Neural cell (in vitro differentiated cells): Measurements from ENCODE around the gene PCTP. TPM values are rescaled to one million over a fixed set of nuclear protein-coding genes. Genes with fewer than 3 reads are reported as not detected.

Source experiments
- H2AFZ ChIP-seq: fragments of 200-600, 300-800 bp; sonication (generic), shearing (Covaris generic); 2 replicates; pipeline ENCODE4 v1.6.0; 2014; ENCODE audit warnings: low read depth, mild to moderate bottlenecking, antibody characterized with exemption, low read length, moderate library complexity
- H3F3A ChIP-seq: fragments of 200-600 bp; shearing (Covaris generic); 2 replicates; pipeline ENCODE4 v1.6.1; 2016; ENCODE audit warnings: mild to moderate bottlenecking, moderate library complexity, mixed read lengths, antibody characterized with exemption, low read length; ENCODE audit not compliant: insufficient read depth, poor library complexity, severe bottlenecking
- H3K27ac ChIP-seq: fragments of 200-600, 300-800 bp; sonication (generic), shearing (Covaris generic); 2 replicates; pipeline ENCODE4 v1.5.1; 2014; ENCODE audit warnings: mild to moderate bottlenecking, low read length, moderate library complexity
- H3K27me3 ChIP-seq: fragments of 300-800, 200-600 bp; sonication (generic), shearing (Covaris generic); 2 replicates; pipeline ENCODE4 v1.6.0; 2014; ENCODE audit warnings: mild to moderate bottlenecking, low read depth, low read length, moderate library complexity; ENCODE audit not compliant: insufficient read depth
- H3K36me3 ChIP-seq: fragments of 300-800, 200-600 bp; sonication (generic), shearing (Covaris generic); 2 replicates; pipeline ENCODE4 v1.5.1; 2014; ENCODE audit warnings: mild to moderate bottlenecking, antibody characterized with exemption, low read length, moderate library complexity; ENCODE audit not compliant: insufficient read depth
- H3K4me2 ChIP-seq: fragments of 300-800, 200-600 bp; sonication (generic), shearing (Covaris generic); 2 replicates; pipeline ENCODE4 v1.6.0; 2014; ENCODE audit warnings: mild to moderate bottlenecking, low read length
- H3K4me3 ChIP-seq: fragments of 300-800, 200-600 bp; sonication (generic), shearing (Covaris generic); 2 replicates; pipeline ENCODE4 v1.5.1; 2014; ENCODE audit warnings: mild to moderate bottlenecking, low read length, moderate library complexity
- H3K79me2 ChIP-seq: fragments of 200-600 bp; shearing (Covaris generic); replicated peaks from 2 replicates; pipeline ENCODE4 v1.6.0; 2014; ENCODE audit warnings: mild to moderate bottlenecking, low read length, moderate library complexity; ENCODE audit not compliant: insufficient read depth
- H3K9ac ChIP-seq: fragments of 300-800, 200-600 bp; sonication (generic), shearing (Covaris generic); 2 replicates; pipeline ENCODE4 v1.6.1; 2016; ENCODE audit warnings: mild to moderate bottlenecking, low read length, mixed read lengths
- H3K9me2 ChIP-seq: fragments of 200-600 bp; shearing (Covaris generic); 2 replicates; pipeline ENCODE4 v1.6.1; 2016; ENCODE audit warnings: mild to moderate bottlenecking, low read length, mixed read lengths; ENCODE audit not compliant: insufficient read depth
- H3K9me3 ChIP-seq: fragments of 200-600, 300-800 bp; sonication (generic), shearing (Covaris generic); 2 replicates; pipeline ENCODE4 v1.6.1; 2016; ENCODE audit warnings: mild to moderate bottlenecking, mixed run types, low read length, moderate library complexity, mixed read lengths
- H4K20me1 ChIP-seq: fragments of 200-600 bp; shearing (Covaris generic); 2 replicates; pipeline ENCODE4 v1.6.1; 2016; ENCODE audit warnings: mild to moderate bottlenecking, mixed run types; ENCODE audit not compliant: insufficient read depth
- CTCF ChIP-seq: fragments of 450-650 bp; IDR thresholded peaks from 2 replicates; pipeline ENCODE4 v1.5.1; 2014; ENCODE audit warnings: antibody characterized with exemption, mild to moderate bottlenecking, moderate library complexity; ENCODE audit not compliant: poor library complexity, severe bottlenecking
- EP300 ChIP-seq: fragments of 450-650 bp; conservative IDR thresholded peaks from 2 replicates; pipeline ENCODE4 v1.6.1; 2014; ENCODE audit warnings: antibody characterized with exemption, mild to moderate bottlenecking, moderate library complexity; ENCODE audit not compliant: poor library complexity, severe bottlenecking
- EZH2 ChIP-seq: fragments of 200-600, 300-800 bp; shearing (Covaris generic), sonication (generic); IDR thresholded peaks from 2 replicates; pipeline ENCODE4 v1.6.1; 2014; ENCODE audit warnings: antibody characterized with exemption, low read length, borderline replicate concordance, mild to moderate bottlenecking; ENCODE audit not compliant: insufficient read depth, poor library complexity, severe bottlenecking
- MXI1 ChIP-seq: fragments of 450-650 bp; conservative IDR thresholded peaks from 2 replicates; pipeline ENCODE4 v1.6.1; 2014; ENCODE audit warnings: antibody characterized with exemption, mild to moderate bottlenecking; ENCODE audit not compliant: poor library complexity, severe bottlenecking
- POLR2AphosphoS5 ChIP-seq: IDR thresholded peaks from 2 replicates; pipeline ENCODE4 v1.6.1; 2012
- RAD21 ChIP-seq: fragments of 450-650 bp; conservative IDR thresholded peaks from 2 replicates; pipeline ENCODE4 v1.6.1; 2014; ENCODE audit warnings: antibody characterized with exemption, mild to moderate bottlenecking, moderate library complexity
- REST ChIP-seq: IDR thresholded peaks from 2 replicates; pipeline ENCODE4 v1.6.1; 2012; ENCODE audit warnings: borderline replicate concordance
- SMC3 ChIP-seq: fragments of 450-650 bp; conservative IDR thresholded peaks from 2 replicates; pipeline ENCODE4 v1.6.1; 2014; ENCODE audit warnings: antibody characterized with exemption, mild to moderate bottlenecking, moderate library complexity; ENCODE audit not compliant: poor library complexity
- TAF1 ChIP-seq: IDR thresholded peaks from 2 replicates; pipeline ENCODE4 v1.6.1; 2012; ENCODE audit warnings: low read depth
- polyA plus RNA-seq: library from polyadenylated mRNA; depleted of rRNA; stranded (reverse); fragments of >200 nt; gene quantifications from 2 replicates; pipeline ENCODE4 v1.2.3, GENCODE V29; 2014

The PCTP gene
- polyA plus RNA-seq, 1 donor from 2014 or later, result 3.9 TPM

DNA sequence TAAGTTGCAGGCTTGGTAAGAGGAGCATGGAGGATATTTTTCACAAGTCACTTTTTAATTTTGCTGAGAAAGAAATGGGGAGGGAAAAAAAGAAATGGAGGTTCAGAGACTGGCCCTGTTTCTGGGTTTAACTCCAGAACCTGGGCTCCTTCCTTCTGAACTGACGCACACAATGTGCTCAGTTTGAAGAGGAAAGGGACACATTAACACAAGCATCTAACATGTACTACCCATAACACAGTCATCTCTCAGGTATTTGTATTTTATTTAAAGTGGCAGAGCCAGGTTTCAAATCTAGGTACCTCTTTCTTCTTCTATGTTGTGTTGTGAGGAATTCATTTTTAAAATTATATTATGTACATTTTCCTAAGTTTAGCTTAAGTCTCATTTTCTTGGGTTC, 22.9 kb upstream of the PCTP start:
- no peaks in the 10 kb centered on the region for H3K36me3 ChIP-seq
- no peaks in the 10 kb centered on the region for H4K20me1 ChIP-seq
- no peak overlapping the region for H2AFZ ChIP-seq
- no peak overlapping the region for H3K9ac ChIP-seq
- H3K79me2 ChIP-seq, result no peaks in the 10 kb centered on the region
- no peaks in the 10 kb centered on the region for H3K27me3 ChIP-seq
- H3K4me2 ChIP-seq, result no peak overlapping the region
- TF ChIP-seq EZH2 (no peak), TAF1 (no peak), CTCF (no peak), EP300 (no peak), POLR2AphosphoS5 (no peak), SMC3 (no peak), MXI1 (no peak), RAD21 (no peak), REST (no peak)
- no peak overlapping the region for H3K27ac ChIP-seq
- H3K9me3 ChIP-seq, result no peaks in the 10 kb centered on the region
- no peaks in the 10 kb centered on the region for H3F3A ChIP-seq
- H3K9me2 ChIP-seq, result no peaks in the 10 kb centered on the region
- H3K4me3 ChIP-seq, result no peak overlapping the region

GRCh38 chr17:55728361-55728760, 22.5 kb upstream of the PCTP start:
- no peaks in the 10 kb centered on the region for H3F3A ChIP-seq
- H3K36me3 ChIP-seq, result no peaks in the 10 kb centered on the region
- no peak overlapping the region for H3K4me2 ChIP-seq
- H3K9me3 ChIP-seq, result no peaks in the 10 kb centered on the region
- no peak overlapping the region for H3K9ac ChIP-seq
- no peaks in the 10 kb centered on the region for H3K9me2 ChIP-seq
- no peak for TF ChIP-seq EP300
- no peak for TF ChIP-seq POLR2AphosphoS5
- no peak for TF ChIP-seq RAD21
- TF ChIP-seq CTCF, result no peak
- no peak for TF ChIP-seq TAF1
- no peak for TF ChIP-seq REST
- no peak for TF ChIP-seq EZH2
- no peak for TF ChIP-seq SMC3
- no peak for TF ChIP-seq MXI1
- H3K27ac ChIP-seq, result no peak overlapping the region
- H3K4me3 ChIP-seq, result no peak overlapping the region
- H3K27me3 ChIP-seq, result no peaks in the 10 kb centered on the region
- H4K20me1 ChIP-seq, result no peaks in the 10 kb centered on the region
- no peak overlapping the region for H2AFZ ChIP-seq
- H3K79me2 ChIP-seq, result no peaks in the 10 kb centered on the region
